ENCODE data around the gene NELFB.

The NELFB gene

DNA sequence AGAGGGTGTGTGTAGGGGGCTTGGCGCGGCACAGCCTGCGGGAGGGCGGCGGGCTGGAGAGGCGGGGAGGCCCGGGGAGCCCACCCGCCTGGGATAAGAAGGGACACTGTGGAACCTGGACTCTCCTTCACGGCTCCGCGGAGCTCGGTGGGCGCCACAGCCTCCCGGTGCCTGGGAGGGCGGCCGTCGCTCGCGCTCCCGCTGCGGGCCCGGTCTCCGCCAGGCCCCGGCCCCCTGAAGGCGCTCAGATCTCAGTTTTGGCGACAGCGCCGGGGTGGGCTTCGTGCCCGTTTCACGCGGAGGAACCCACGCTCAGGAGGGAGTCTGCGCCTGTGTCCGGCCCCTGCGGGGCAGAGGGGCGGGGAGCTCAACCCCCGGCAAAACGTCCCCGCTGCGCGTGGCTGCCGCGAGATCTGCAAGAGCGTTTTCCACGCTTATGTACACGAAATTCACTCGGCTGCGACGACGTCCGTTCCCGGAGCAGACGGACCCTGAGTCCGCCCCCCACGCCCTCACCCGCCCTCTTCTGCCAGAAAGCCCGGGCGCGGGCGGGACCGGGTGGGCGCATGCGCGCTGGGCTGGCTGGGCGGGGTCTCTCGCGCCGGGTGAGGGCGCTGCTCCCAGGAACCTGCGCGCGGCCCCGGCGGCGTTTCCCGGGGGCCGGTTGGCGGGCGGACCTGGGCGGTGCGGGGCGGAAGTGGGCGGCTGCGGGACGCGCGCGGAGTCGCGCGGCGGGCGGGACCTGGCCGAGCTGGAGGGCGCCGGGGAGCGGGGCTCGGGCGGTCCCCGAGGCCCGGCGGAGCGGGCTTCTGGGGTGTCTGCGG is at the start of gene NELFB:
Gene NELFB (plus strand): TSS at position 704 of the 824 bp plus-strand sequence.
- DNase-seq (ENCODE audit: low read depth in 1 of 2, low spot score in 1 of 2), result peak; percentile 96 to 99

GRCh38 chr9:137206602-137207001 is 48.5 kb upstream of the NELFB start:
- no peak for DNase-seq (ENCODE audit: low read depth in 1 of 2, low spot score in 1 of 2)

DNA sequence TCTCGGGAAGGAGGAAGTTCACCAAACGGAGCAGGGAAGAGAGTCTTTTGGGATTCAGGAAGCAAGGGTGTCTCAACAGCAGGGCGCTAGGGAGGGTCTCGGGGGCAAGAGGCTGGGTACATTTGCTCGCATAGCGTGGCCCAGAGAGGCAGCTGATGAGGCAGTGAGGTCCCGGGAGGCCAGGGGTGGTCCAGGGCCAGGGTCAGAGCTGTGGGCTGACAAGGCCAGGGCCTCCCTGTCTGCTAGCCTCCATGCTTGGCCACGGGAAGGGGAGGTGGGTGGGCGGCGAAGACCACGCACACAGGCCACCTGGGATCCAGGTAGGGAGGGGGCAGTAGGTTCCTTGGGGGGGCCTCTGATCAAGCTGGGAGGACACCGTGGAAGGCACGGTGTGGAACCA is 43.6 kb upstream of the NELFB start:
- no peak for DNase-seq (ENCODE audit: low read depth in 1 of 2, low spot score in 1 of 2)

GRCh38 chr9:137212520-137212919 is 42.6 kb upstream of the NELFB start:
- DNase-seq (ENCODE audit: low read depth in 1 of 2, low spot score in 1 of 2), result no peak

- no peak for DNase-seq (ENCODE audit: low read depth in 1 of 2, low spot score in 1 of 2)
These were observed 41.7 kb upstream of the NELFB start for GRCh38 chr9:137213160-137214060.

DNA sequence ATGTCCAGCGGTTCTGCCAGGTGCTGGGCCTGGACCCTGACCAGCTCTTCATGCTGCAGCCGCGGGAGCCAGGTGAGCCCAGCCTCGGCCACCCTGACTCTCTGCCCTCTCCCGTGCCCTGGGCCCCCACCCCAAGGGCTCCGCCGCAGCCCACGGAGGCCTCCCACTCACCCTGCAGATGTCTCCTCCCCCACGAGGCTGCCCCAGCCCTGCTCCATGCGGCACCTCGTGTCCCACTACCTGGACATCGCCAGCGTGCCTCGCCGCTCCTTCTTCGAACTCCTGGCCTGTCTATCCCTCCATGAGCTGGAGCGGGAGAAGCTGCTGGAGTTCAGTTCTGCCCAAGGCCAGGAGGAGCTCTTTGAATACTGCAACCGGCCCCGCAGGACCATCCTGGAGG is 40.5 kb upstream of the NELFB start:
- DNase-seq (ENCODE audit: low read depth in 1 of 2, low spot score in 1 of 2), result no peak

DNA sequence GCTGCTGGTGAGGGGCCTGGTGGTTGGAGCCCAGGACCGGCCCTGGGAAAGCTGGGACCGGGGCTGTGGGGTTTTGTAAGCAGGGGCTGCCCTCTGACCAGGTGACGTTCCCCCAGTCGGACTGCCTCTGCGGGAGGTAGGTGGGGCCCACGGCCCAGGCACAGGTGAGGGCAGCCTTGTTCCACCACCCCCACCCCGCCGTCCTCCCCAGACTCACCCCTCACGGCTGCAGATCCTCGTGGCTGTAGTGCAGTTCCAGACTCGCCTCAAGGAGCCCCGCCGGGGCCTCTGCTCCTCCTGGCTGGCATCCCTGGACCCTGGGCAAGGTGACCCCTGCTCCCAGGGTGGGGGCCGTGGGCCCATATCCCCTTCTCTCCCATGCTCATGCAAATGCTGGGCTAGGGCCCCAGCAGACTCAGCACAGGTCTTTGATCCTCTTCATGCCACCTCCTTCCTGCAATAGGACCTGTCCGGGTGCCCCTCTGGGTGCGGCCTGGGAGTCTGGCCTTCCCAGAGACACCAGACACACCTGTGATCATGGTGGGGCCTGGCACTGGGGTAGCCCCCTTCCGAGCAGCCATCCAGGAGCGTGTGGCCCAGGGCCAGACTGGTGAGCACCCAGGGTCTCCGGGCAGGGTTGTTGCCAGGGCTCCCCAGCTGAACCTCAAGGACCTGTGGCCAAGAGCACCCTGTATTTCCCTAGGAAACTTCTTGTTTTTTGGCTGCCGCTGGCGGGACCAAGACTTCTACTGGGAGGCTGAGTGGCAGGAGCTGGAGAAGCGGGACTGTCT is 39.7 kb upstream of the NELFB start:
- no peak for DNase-seq (ENCODE audit: low read depth in 1 of 2, low spot score in 1 of 2)

DNA sequence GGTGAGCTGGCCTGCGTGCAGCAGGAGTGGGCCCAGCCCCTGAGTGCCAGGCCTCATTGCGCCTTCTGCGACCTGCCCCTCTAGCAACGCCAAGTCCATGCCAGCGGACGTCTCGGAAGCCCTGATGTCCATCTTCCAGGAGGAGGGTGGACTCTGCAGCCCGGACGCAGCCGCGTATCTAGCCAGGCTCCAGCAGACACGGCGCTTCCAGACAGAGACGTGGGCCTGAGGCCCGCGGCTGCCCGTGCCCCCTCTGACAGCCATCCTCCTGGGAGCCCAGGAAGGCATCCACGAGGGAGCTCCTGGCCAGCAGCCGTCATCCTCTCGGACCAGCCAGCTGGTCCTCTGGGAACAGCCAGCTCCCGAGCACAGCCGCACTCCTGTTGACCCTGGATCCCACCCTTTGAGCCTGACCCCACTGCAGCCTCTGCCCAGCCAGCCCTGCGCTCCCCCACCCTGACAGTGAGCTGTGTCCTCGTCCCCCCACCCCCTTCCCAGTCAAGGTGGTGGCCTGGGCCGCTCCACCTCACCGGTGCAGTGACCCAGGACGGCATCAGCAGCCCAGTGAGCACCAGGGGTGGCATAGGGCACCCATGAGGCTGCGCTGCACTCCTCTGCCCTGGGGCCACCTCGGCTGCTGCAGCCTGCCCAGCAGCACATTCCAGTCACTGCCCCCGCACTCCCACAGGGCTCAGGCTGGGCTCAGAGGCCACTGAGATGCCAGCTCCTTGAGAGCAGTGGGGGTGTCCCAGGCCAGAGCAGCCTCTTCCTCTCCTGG is 38.8 kb upstream of the NELFB start:
- no peak for DNase-seq (ENCODE audit: low read depth in 1 of 2, low spot score in 1 of 2)

DNA sequence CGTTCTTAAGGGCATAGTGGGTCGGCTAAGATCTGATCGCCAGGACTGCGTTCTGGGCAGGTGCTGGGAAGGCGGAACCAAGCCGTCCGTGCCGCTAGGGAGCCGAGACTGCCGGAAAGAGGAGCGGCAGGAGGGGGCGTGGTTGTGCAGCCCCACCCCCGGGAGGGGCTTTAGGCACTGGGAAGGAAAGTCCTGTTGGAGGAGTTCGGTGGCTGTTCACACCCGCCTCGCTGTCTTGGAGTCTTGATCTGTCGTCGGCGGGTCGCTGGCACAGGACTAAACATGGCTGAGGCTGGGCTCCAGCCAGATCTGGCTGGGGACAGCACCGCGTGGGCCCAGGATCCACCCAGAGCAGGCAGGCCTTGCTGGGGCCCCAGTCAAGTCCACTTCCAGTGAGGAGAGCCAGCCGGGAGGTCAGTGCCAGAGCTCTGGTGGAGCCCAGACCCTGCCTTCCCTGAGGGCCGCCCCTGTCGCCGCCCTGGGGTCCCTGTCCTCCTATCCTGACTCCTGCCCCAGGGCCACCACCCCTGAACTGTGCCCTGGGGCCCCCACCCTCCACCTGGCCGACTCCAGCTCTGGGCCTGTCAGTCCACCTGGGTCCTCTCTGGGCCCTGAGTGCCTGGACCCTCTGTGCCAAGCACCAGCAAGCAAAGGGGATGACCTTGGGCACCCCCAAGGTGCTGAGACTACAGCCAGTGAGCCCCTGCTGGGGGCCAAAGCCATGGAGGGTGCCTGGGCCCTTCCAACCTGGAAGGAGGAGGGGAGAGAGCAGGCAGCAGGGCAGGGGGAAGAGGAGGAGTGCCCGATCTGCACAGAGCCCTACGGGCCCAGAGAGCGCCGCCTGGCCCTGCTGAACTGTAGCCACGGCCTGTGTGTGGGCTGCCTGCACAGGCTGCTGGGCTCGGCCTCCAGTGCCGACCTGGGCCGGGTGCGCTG is 37.6 kb upstream of the NELFB start:
- no peak for DNase-seq (ENCODE audit: low read depth in 1 of 2, low spot score in 1 of 2)

DNA sequence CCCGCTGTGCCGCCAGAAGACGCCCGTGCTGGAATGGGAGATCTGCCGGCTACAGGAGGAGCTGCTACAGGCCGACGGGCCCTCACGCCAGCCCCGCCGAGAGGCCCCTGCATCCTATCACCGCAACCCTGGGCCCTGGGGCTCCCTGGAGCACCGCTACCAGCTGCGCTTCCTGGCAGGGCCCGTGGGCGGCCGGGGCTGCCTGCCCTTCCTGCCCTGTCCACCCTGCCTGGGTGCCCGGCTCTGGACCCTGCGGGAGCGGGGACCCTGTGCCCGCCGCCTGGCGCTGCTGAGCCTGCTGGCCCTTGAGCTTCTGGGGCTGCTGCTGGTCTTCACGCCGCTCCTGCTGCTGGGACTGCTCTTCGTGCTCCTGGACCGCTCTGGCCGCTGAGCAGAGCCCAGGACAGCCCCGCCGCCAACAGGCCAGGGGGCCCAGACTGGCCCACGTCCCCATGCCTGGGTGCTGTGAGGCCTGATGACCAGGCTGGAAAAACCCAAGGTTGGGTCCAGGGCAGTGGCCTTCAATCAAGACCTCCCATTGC is 36.8 kb upstream of the NELFB start:
- DNase-seq (ENCODE audit: low read depth in 1 of 2, low spot score in 1 of 2), result no peak

- no peak for DNase-seq (ENCODE audit: low read depth in 1 of 2, low spot score in 1 of 2)
These were observed 36.3 kb upstream of the NELFB start for GRCh38 chr9:137218754-137219271.

DNA sequence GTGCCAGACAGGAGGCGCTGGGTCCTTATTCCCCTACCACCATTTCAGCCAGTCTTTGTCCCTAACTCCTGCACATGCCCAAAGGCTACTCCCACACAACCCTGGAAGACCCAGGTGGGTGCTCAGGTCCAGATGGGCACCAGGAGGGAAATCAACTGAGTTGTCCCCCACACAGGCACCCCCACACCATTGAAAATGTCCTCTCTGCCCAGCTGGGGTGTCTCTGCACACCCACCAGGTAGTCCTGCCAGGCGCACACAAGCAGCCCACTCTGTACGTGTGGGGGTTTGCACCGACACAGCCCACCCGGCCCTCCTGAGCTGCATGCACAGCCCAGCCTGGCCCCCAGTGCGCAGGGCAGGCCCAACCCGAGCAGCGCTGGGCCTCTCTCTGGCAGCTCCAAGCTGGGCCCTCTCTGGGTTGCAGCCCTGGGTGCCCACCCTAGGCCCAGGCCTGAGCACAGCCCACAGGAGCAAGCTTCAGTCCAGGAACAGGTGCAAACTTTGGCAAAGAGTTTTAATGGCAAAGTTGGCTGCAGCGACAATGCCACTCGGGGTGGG is 35.3 kb upstream of the NELFB start:
- DNase-seq (ENCODE audit: low read depth in 1 of 2, low spot score in 1 of 2), result no peak

DNA sequence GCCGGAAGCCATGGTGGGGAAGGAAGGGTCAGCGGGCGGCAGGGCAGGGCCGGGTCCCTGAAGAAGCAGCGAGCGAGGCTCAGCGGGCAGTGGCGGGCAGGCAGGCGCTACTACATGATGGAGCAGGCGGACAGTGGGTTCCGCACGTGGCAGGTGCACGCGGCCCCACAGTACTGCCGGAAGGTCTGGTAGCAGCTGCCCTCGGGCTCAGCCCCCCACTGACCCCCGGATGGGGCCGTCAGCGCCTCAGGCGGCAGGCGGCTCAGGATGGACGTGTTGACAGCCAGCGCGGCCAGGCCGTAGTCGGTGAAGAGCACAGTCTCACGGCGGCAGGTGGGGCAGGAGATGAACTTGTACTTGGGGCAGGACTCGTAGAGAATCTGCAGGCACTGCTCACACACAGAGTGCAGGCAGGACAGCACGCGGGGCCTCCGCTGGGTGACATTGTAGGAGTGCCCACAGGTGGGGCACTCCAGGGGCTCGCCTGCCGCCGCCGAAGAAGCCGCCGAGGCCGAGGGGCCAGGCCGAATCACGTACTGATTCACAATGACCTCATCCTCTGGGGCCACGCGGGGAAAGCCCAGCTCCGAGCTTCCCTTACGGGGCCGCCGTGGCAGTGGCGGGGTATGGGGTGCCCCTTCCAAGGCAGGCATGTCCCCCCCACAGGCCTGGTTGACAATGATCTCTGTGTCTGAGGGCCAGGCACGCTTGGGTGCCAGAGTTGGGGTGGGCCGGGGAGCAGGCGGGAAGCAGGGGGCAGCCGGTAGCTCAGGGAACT is 34.6 kb upstream of the NELFB start:
- no peak for DNase-seq (ENCODE audit: low read depth in 1 of 2, low spot score in 1 of 2)

DNA sequence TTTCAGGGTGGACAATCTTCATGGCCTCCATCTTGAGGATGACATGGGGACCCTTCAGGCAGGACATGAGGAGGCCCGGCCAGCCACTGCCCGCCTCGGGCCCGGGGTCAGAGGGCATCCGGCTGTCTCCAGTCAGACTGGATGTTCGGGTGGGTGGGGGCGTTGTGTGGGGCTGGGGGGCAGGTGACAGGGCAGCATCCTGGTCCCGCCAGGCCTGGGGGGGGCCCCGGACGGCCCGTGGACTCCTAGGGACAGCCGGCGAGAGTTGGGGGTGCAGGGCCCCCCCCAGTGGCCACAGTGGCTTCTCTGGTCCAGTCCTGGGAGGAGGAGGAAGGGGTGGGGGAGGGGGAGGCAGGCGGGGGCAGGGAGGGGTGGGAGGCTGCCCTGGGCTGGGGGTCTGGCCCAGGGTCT is 34.0 kb upstream of the NELFB start:
- no peak for DNase-seq (ENCODE audit: low read depth in 1 of 2, low spot score in 1 of 2)

DNA sequence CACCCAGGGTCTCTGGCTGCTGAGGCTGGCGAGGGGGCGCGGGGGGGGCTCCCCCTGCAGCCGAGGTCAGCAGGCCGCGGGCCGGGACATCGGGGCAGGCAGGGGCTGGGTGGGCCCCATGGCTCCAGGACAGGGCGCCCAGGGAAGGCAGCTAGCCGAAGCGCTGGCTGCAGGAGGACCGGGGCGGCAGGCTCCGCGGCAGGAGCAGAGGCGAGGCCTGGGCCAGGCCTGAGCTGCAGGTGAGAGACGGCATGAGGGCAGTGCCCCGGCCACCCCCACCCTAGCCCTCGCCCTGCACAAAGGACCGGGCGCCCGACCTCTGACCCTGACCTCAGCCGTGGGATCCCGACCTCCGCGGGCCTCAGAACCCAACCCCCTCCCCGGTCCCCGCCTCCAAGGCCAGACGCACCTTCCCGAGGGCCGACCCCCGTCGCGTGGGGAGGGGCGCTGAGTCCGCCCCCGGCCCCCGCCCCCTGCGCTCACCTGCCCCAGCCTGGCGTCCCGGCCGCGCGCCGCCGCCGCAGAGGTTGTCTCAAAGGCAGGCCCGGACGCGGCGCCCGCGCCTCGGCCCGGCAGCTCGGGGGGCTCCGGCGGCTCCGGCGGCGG is 33.5 kb upstream of the NELFB start:
- no peak for DNase-seq (ENCODE audit: low read depth in 1 of 2, low spot score in 1 of 2)

- no peak for DNase-seq (ENCODE audit: low read depth in 1 of 2, low spot score in 1 of 2)
These were observed 32.7 kb upstream of the NELFB start, which contains the start of gene RNF208 for GRCh38 chr9:137222190-137223077. RNF208 (minus strand) TSS chr9:137222240; CDS start chr9:137221212, 1,028 bp downstream.

All from stimulated activated CD4-positive, alpha-beta T cell treated with anti-CD3 and anti-CD28 coated beads, Interleukin-15, amount 100 ng/mL, for 1 hour (primary cell).